Stimulated activated CD4-positive, alpha-beta T cell treated with anti-CD3 and anti-CD28 coated beads, Interleukin-2, amount 100 ng/mL, for 4 hours (primary cell): Measurements from ENCODE around the gene TUBGCP6.

Source experiments
- DNase-seq: peaks from one replicate; pipeline ENCODE4 v3.0.0-alpha.2; 2020; ENCODE audit warnings: low read depth

The TUBGCP6 gene

DNA sequence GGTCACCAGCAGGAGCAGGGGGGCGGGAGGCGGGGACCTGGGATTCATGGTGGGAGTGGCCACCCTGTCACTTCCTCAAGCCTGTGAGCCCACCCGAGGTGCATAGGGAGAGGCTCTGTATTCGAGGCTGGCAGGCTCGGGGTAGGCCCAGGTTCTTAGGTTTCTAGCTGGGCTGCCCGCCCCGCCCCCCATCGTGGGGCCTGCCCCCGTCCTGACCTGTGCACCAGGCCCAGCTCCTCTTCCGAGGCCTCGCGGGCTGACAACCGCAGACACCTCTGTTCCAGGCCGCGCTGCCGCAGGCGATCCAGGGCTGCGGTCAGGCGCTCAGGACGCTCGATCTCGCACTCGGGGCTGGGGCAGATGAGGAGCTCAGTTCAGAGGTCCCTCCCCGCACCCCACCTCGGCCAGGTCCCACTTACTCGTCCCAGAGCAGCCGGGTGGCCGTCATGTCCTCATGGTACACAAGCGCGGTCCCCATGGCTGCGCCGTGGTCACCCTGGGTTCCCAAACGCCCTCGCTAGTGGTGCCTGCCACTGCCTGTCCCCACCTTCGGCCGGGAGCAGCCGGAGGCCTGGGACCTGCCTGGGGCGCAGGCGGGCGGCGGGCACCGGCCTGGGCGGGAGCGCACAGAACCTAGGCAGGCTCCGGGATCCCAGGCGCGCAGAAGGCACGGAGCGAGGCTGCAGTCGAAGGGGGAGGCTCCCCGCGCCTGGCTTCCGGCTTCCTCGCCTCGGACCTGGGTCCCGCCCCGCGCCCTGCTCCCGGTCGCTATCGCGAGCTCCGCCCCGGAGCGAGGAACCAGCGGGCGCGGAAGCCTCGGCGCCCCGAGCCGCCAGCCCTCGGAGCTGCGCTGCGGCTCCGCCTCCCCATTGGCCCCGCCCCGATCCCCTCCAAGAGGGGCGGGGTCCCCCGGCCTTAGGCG lies 6.0 kb upstream of the TUBGCP6 start, which contains the start of gene HDAC10:
HDAC10 (minus strand) TSS at position 711 of the 922 bp plus-strand sequence; CDS start at position 478, 233 bp downstream.
- DNase-seq: peak; percentile 72

DNA sequence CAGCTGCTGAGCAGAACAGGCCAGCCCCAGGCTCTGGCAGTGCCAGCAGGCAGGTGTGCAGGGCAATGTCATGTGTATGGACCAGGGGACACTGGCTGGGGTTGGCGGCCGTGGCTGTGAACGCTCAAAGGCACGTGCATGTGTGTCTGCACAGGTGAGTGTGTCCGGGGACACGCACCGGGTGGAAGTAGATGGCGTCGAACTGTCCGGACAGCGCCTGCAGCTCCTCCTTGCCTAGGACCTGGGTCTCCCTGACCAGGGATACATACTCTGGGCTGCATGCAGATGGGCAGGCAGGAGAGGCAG lies 5.4 kb upstream of the TUBGCP6 start:
- no peak for DNase-seq

DNA sequence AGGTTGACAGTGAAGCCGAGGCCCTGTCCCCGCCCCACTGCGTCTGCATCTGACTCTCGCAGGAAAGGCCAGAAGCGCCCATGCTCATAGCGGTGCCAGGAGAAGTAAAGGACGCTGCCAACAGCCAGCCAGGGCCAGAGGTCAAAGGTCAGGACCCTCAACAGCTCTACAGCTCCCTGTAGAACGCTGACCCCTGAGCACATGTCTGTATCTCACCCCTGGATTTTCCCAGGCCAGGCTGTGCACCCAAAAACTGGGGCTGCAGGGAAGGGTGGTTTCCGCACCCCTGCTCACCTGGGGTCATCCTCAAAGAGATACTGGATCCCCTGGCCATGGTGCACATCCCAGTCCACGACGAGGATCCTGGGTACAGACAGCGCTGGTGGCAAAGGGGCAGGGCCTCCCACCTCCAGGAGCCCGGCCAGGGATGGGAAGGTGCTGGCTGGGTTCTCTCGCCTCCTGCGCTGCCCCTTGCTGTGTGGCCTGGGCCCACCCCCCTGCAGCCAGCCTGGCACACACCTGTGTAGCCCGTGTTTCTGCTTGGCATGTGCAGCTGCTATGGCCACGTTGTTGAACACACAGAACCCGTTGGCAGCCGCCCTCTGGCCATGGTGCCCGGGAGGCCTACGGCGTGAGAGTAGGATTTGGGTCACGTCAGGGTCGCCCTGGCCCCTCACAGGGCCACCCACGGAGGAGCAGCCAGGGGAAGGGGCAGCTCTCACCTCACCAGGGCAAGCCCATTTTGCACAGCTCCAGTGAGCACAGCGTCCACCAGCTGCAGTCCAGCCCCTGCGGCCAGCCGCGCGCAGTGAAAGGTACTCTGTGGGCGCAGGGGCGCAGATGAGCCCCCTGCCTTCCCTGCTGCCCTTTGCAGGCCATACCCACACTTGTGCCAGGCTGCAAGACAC lies 4.8 kb upstream of the TUBGCP6 start:
- DNase-seq: no peak

DNA sequence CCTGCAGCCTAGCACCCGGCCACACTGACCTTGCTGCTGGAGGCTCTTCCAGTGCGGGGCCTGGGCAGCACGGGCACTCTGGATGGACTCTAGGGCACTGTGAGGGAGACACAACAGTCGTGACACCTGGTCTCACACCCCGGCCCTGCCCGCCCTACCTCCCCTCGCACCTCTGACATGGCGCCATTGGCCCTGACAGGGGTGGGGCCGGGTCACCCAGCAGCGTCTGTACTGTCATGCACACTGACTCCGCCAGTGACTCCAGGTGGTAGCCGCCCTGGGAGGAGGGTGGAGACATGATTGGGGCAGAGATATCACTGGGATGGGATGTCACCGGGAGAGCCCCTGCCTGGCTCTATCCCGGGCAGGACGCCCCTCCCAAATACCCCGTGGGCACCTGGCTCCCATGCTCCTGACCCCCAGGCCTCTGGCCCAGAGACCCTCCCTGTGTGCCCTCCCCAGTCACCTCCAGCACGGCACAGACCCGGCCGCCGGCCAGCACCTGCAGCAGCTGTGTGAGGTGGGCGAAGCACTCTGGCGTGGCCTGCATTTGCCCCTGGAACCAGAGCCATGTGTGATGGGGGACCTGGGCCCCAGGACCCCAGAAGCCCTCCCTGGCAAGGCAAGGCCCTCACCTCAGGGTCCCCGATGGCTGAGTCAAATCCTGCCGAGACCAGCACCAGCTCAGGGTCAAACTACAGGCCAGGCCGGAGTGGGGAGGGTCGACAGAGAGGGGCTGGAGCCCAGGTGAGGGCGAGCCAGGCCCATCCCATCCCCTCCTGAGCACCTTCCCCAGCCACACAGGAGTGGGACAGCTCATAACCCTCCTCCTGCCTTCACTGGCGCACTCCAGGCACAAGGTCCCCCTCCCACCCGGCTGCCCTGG lies 3.6 kb upstream of the TUBGCP6 start:
- DNase-seq: no peak

DNA sequence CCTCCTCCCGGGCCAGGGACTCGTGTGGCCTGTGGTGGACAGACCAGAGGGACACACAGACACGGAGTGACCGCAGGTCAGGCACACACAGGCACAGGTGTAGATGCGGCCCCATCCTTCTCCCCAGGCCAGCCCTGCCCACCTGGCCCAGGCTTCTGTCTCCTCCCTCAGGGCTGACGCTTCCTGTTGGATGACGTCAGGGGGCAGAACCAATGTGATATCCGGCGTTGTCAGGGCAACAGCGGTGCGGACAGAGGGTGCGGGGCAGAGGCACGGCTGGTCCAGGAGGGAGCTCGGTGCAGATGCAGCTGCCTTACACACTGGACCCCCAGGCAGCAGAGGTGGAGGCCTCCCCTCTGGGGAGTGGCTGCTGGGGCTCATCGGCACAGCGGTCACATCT lies 2.9 kb upstream of the TUBGCP6 start:
- no peak for DNase-seq

DNA sequence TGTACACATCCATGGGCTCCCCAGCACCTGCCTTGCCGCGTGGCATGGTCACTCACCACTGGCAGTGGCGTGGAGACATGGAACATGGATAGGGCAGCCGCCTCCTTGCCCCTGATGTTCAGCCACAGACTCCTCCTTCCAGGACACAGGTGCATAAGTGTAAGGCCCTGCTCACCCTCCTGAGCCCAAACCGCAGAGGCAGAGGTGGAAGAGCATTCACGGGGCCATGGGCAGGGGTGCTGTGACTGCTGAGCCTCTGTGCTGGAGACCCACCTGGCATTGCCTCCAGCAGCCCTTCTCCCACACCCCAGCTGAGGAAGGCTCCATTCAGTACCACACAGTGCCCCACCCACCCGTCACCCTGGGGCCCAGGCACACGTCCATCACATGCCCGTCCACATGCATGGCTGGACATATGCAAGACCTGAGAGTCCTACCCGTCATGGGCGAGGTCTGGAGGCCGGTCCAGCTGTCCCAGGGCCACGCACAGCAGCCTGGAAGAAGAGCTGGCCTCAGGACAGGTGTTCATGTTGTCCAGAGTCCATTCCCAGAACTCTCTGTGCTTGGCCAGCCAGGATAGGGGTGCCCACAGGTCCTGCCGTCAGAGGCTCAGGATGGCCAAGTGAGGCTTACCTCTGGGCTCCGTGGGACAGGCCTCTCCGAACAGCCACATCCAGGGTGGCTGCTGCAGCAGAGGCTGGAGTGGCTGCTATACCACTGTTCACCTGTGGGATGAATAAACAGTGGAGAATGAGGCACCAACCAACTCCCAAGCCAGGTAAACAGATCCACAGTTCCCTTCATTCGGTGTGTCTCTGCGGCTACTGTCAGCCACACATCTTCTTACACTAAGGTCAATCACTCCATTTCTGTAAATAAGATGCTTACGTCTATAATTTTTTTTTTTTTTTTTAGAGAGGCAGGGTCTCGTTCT lies 1.7 kb upstream of the TUBGCP6 start:
- no peak for DNase-seq

DNA sequence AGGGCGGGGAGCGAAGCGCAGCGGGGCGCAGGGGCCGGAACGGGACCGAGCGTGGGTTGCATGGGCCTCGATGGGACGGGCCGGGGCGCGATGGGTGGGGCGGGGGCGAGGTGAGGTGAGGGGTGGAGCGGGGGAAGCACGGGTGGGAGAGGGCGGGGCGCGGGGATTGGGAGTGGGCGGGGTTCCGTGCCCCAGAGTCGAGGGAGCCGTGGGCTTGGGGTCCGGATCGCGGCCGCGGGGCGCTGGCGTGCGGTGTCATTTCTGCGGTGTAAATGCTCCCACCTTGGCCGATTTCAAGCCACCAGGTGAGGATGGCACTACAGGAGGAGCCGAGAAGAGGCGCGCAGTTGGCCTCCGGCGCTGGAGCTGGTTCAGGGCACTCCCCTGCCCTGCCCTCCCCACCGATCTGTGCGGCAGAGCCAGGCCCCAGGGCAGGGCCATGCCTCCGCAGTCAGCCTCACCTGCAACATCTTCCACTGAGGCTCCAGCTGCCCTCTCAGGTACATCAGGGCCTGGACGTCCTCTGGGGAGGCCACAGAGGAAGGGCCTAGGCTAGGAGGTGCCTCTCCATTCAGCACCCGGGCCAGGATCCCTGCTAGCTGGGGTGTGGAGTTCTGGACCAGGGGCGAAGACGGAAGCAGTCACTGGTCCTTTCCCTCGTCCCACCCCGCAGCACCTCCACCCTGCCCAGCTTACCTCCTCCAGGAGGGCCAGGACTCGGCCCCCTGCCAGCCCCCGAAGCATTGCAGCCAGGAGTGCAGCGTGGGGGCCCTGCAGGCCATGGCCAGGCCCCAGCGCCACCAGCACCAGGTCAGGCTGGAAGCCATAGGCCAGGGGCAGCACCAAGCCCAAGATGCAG lies 620 bp upstream of the TUBGCP6 start:
- no peak for DNase-seq

DNA sequence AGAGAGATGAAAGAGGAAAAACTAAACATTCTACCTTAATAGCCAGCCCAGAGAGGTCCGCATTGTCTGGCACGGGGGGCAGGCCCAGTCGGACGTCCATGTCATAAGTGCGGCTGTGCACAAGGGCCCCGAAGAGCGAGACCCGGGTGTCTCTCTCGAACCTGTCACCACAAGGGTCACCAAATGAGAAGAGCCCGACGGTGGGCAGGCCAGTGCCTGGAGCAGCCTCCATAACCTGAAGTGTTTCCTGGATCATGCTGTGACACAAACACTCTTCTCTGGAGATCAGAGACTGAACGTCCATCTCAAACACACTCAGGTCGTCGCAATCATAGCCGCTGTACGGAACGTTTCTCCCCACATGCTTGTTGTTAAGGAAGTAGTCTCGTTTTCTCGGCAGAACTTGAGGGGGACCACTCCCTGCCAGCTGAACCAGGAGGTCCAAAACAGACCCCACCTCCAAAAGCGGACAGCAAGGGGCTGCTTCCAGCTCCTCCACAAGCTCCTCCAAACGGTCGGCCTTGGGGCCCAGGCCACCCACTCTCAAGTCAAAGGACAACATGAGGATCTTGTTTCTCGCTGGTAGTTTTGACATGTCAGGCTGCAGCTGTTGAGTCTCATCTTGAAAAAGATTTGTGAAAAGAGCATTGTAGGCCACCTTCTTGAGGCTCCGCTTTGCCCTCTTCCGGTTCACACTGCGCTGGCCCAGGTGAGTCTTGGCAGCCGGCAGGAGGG lies 971 bp downstream of the TUBGCP6 start:
- no peak for DNase-seq

DNA sequence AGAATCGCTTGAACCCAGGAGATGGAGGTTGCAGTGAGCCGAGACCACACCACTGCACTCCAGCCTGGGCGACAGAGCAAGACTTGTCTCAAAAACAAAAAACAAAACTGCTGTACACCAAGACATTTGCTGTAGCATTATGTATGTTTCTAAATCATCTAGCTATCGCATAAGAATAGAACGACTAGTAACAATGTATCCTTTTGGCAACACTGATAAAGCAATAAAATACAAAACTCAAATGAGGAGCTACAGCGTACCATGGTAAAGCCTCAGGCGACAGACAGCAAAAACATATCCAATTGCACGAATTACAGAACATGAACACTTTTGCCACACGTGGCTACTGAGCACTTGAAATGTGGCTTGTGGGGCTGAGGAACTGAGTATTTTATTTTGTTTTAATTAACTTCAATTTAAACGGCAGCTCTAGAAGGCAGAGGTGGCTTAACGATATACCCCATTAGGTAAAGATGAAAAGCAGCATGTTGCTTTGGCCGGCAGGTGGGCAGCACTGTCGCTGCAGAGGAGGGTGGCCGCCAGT lies 2.3 kb downstream of the TUBGCP6 start:
- no peak for DNase-seq

DNA sequence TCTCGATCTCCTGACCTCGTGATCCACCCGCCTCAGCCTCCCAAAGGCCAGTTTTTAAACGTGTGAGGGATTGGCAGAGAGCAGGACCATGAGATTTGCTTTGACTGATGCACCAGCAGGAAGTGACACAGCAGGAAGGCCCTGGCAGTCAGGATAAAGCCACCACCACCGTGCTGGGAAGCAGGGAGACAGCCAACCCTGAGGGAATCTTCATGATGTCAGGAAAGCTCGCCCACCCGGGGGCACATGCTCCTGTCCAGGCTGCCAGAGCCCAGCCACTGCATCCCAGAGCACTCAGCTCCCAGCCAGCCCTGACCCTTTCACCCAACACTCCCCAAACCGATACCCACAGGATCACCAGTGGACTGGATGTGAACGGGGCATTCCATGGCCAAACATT lies 6.1 kb downstream of the TUBGCP6 start:
- DNase-seq: no peak

DNA sequence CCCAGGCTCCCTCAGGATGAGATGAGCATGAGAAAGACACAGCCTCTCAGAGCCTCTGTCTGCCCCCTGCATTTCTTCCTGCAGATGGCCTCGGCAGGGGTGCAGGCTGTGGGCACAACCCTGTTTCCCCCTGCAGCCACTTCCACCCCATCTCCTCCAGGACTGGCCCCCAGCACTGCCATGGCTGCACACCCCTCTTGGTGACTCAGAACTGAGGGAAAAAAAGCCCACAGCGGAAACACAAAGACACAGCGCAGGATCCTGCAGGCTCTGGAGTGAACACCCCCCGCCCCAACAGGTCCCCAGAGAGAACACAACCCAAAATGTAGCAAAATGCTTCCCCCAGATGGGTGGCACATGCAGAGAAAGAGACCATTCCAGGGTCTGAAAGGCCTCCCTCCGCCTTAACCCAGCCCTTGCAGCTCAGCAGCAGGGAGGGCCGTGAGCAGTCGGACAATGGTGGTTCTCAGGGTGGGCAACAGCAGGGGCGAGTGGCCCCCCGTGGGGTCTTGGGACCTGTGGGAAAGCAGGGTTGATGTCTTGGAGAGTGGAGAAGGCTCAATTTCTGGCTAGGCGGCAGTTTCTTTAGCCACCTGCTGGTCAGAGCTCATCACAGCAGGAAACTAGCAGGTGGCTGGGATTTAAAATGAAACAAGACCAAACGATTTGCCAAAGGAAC lies 8.0 kb downstream of the TUBGCP6 start:
- DNase-seq: no peak

DNA sequence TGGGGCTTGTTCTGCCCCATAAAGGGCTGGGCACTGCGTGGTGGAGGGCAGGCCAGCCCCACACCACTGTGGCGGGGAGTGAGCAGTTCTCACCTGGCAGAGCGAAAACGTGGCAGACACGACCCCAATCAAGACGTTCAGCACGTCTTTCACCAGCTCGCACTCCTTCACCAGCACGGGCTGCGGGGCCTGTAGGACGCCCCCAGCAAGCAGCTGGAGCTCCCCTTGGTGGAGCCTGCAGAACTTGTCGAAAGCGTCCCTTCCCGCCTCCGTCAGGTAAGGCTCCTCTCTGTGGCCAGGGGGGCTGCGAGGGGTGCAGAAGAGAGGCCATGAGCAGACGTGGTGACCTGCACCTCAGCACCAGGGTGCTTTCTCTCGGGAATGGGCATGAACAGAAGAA lies 11.6 kb downstream of the TUBGCP6 start:
- no peak for DNase-seq

DNA sequence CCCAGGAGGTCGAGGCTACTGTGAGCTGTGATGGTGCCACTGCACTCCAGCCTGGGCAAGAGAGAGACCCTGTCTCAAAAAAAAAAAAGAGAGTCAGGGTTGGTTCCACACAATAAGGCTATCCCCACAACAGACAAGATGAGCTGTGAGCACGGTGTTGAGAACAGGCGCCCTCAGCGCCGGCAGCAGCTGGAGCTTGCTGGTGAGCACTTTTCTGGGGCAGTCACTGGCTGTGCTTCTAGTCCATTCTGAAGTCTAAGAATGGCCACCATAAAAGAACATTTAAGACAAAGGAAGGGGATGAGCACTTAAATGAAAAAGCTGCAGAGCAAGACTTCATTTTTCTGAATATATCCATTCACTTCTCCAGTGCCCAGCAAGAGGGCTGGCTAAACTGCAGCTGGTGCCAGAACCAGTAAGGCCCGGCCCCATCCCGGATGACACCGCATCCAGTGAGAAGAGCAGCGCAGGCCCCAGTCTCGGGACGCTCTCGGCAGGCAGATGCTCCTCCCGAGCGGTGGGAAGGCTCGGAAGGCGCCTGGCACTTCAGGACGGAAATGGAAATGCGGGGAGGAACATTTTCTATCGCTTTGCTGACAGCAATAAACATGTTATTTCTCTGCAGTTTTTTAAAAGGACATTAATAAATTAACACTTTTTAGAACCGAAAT lies 12.2 kb downstream of the TUBGCP6 start:
- DNase-seq: no peak

DNA sequence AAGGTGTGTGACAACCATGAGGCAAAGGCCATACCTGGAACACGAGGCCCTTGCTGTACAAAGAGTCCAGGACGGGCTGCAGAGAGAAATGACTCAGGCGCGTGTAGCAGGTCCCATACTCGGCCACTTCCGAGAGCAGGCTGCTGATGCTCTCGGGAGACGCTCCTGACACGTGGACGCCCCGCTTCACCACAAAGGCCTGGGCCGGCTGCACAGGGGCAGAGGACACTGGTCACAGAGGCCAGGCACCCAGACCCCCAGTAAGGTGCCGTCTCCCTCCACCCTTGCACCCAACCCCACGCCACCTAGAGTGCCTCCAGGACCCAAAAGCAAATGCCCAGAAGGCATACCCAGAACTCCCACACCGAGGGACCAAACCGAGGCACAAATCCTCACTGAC lies 15.5 kb downstream of the TUBGCP6 start:
- DNase-seq: no peak

DNA sequence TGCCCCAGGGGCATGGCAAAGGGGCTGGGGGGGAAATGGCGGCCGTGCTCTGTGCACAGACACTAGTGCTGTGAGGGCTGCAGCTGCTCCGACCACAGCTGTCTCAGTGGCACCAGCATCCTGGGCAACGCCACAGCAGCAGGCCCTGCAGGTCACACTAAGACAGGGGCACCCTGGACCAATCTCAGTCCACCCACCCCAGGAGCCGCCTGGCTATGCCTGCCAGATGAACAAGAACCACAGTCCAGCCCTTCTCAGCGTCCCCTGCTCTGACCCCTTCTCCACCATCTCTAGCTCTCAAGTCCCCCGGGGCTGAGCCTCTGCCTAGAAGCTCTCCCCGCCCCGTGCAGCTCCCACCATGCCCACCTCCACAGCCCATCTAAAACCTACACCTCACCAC lies 16.5 kb downstream of the TUBGCP6 start:
- no peak for DNase-seq

DNA sequence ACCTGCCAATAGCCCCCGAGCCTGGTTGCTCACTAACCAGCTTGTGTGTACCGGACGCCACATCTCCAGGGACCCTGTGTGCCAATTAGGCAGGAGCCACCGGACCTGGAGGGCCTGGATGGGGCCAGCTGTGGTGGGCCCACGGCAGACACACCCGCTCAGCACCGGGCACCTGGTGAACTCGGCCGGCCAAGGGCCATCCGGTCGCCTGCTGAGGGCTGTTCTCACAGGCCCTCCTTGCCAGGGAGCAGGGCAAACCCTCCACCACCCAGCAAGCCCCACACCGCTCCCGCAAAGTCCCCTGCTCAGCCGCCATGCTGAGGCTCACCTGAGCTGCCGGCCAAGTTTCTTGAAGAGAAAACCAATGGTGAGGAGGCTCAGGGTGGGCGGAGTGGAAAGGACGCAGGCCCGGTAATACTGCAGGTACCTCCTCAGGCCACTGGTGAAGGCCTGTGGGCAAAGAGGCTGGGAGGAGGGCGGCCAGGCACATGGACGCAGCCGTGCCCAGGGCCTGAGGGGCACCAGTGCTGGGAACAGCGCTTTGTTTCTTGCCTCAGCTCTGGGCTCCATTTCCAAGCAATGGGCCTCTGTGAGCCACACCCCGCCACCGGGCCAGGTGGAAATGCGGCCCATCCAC lies 17.1 kb downstream of the TUBGCP6 start:
- DNase-seq: no peak

DNA sequence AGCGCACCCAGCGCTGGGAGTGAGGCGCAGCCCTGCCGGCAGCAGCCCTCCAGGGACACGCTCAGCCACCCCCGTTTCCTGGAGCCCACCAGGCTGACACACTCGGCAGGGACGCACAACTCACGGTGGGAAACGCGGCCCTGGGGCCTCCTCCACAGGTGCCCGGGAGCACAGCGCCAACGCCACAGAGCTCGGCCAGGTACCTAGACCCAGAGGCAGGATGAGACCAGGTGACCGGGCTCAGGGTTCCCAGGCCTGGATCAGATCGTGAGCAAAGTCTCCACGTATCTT lies 18.0 kb downstream of the TUBGCP6 start:
- DNase-seq: no peak
